Measurements from ENCODE around the gene LYAR.
A peak's percentile ranks its signal among the peaks of the same experiment; 100 is the strongest.
"Not testable (repeated sequence)": the region's sequence is repeated elsewhere in the genome, so short reads cannot be mapped to it uniquely, and the experiment has no call there.

LYAR gene

DNA sequence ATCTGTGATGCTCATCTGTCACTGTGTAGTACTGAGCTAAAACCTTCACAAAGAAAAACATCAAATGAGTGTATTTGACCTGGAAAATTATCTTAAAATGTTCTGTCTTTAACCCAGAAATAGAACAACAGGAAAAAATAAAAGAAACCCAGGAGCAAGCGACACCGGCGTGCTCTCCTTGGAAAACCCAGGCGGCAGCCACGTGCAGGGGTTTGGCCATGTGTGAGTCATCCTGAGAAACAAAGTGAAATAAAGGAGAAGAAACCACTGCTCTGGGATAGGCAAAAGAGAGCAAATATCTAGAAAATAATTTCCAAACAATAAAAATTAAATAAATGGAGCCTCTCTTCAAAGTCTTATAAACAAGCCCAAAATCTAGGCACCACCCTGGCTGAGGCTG, 22.0 kb downstream of the LYAR start:
- peak in 1 of 58 donors; percentile 6 for DNase-seq

DNA sequence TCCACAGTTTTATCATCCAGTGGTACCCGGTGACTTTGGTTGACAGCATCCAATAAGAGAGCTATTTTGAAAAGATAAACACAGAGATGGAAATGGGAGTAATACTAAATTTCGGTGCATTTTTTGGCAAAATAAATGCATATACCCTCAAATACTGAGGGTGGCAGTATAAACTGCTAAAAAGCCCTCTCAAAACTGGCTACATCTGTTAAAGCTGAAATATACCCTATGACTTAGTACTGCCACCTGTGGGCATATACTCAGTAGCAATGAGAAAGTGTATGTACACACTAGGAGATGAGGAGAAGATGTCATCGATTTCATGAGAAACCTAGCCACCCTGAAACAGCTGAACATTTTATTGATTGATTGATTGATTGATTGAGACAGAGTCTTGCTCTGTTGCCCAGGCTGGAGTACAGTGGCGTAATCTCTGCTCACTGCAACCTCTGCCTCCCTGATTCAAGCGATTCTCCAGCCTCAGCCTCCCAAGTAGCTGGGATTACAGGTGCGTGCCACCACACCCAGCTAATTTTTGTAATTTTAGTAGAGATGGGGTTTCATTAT, 29.7 kb downstream of the LYAR start:
- DNase-seq, result no peak

DNA sequence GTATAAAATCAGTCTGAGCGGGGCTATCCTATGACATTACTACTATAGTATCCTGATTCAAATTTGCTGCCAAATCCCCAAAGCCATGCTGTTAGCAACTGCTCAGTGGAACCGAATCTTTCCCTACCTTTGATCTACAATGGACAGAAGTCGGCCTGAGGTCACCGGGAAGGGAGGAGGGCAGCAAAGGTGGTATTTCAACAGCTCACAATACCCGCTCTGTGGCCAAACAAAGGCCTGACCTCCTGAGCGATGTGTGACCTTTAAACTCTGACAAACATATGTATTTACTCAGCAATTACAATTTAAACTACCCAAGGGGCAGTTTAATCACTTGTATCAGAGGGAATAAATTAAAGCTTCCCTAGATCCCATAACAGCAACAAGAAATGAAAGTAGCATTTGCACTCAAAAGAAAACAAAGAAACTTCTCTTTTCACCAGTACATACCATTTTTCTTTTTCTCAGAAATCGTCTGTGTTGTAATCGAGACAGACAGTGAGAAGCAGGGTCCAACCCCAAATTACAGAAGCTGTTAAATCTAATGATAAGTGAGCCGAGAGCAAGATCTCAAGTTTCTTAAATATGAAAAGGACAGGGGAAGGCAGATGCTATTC, 30.4 kb downstream of the LYAR start:
- DNase-seq, result no peak

DNA sequence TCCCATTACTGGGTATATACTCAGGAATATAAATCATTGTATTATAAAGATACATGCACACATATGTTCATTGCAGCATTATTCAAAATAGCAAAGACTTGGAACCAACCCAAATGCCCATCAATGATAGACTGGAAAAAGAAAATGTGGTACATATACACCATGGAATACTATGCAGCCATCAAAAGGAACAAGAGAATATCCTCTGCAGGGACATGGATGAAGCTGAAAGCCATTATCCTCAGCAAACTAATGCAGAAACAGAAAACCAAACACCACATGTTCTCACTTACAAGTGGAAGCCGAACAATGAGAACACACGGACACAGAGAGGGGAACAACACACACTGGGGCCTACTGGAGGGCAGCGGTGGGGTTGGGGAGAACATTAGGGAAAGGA, 32.2 kb downstream of the LYAR start:
- not testable (repeated sequence) for DNase-seq

DNA sequence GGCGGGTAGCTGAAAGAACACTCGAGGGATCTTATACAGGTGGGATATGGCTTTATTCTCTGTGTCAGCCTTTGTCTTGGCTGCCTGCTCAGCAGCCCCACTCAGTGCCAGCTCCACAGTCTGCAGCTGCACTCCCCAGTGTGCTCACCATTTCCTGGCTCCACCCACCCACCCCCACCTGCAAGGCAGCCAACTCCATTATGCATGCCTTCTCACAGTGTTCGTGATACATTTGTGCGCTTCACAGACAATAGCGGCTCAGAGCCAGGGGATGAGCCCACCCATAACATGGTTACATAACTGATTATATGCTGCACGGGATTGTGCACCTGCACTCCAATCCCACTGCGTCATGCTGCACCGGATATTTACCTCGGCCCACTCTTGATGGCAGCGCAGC, 33.2 kb downstream of the LYAR start:
- DNase-seq, result peak in 4 of 58 donors; percentile 5 to 29 (median 16)

DNA sequence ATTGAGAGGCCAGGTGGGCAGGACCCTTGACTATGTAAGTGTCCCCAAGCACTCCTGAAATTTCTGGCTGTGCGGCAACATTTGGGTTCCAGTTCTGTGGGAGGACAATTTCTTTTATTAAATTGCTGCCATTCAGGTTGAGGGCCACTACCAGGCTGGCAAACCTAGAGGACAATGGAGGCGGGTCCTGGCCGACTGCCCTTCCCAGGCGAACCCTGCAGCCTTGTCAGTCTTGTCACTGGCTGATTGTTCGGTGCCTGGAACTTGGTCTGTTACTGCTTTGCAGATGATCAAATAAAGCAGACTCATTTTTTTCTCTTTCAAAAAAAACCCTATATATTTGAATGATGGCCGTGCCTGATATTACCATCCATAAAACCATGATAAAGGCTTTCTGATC, 35.3 kb downstream of the LYAR start:
- DNase-seq, result peak in 49 of 58 donors; percentile 8 to 89 (median 58)

DNA sequence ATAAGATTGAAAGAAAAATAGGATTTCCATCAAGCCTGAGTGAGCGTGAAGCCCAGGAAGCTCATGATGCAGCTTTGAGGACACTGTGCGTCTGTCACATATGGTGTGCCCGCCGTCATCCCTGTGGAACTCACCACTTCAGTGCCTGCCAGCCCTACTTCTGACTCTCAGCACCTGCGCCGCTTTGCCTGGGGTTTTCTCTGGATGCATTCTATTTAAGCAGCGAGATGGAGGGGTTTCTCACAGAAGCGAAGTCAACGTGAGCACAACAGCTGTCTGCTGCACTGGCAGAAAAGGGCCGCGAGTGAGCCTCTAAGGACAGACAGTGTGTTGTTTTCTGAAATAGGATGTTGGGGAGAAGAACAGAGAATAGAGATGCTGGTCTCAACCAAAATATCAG, 35.8 kb downstream of the LYAR start:
- peak in 14 of 58 donors; percentile 5 to 55 (median 18) for DNase-seq

DNA sequence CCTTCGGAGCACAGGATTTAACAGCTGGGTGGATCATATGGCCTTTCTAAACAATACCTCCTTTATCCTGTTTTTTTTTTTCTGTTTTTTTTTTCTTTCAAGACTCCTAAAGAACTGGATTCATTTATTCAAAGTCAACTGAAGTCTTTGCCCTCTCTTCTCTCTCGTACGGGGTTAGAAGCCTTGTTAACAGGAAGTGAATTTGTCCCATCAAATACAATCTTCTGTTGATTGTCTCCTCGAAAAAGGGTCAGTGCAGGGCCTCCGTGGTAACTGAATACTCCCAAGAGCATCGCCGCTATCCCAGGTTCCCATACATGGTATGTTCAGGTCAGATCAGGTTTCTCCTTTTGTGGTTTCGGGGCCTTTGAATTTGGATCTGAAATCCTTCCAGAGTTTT, 40.1 kb downstream of the LYAR start:
- no peak for DNase-seq

DNA sequence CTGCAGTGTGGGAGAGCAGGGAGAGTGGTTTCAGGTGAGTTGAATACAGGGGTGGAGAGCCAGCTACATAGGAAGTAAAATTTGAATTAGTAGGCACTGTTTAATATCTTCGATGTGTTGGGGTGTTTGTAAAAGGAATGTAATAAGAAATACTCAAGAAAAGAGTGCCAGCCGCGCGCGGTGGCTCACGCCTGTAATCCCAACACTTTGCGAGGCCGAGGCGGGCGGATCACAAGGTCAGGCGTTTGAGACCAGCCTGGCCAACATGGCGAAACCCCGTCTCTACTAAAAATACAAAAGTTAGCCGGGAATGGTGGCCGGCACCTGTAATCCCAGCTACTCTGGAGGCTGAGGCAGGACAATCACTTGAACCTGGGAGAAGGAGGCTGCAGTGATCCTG, 40.6 kb downstream of the LYAR start:
- DNase-seq, result not testable (repeated sequence)

DNA sequence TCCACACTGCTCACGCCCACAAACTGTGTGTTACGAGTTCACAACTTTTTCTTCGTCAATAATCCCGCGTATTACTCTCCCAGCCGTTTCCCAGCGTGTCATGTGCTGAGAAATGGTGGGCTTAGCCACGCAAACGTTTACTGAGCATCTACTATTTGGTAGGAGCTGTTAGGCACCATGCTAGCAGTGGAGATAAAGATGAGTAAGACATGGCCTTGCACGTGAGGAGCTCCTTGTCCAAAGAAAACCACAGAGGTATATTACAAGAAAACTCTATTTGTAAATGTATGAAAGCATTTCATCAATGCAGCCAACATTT, 41.1 kb downstream of the LYAR start:
- peak in 1 of 58 donors; percentile 47 for DNase-seq

DNA sequence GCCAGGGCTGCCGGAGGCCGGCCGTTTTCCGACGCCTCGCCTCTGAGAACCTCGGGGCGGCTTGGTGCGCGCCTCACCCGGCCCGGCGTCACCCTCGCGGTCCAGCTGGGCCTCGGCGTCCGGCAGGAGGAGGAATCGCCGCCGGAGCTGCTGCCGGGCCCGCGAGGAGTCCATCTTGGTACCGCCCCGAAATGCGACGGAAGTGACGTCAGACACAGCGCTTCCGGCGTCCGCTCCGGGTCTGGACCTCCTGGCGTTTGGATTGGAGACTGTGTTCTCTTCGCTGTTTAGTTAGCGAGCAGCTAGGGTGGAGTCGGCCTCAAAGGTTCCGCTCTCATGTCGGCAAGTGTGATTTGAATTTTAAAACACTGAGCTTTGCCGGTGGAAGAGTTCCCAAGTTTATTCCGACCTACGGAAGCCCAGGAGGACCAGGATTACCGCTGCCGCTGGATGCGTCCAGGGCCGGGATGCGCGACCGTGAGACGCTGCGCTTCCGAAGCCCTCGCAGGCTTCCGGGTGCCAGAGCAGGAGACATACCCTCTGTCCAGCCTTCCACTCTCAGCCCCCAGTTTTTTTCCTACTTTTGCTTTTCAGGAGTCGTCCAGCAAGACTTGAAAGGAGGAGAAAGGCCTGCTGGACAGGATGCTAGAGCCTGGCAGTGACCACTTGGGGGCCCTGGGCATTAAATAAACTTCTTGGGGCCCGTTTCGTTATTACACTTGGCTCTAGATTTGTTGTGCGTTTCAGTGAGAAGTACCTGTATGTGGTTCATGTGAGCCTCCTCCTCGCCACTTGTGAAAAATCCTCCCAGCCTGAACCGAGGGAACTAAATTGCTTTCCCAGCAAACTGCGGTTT, 41.7 kb downstream of the LYAR start, which contains the start of gene TMEM128:
TMEM128 (minus strand) TSS at position 195 of the 856 bp plus-strand sequence; CDS start at position 174, 21 bp downstream.
- peak; percentile 70 to 96 (median 92) for DNase-seq

DNA sequence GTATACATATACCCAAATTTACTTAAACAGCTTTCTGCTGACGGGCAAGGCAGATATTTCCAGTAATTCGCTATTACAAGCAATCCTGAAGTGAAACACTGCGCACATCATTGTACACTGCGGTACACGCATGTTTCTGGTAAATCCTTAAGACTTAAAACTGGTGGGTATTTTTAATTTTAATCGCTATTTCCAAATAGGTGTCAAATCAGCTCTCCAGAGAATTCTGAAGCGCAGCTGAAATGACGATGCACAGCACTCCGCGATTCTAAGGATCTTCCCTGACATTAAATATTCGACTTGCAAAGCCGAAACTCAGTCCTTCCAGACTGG, 42.3 kb downstream of the LYAR start:
- peak in 1 of 58 donors; percentile 64 for DNase-seq

DNA sequence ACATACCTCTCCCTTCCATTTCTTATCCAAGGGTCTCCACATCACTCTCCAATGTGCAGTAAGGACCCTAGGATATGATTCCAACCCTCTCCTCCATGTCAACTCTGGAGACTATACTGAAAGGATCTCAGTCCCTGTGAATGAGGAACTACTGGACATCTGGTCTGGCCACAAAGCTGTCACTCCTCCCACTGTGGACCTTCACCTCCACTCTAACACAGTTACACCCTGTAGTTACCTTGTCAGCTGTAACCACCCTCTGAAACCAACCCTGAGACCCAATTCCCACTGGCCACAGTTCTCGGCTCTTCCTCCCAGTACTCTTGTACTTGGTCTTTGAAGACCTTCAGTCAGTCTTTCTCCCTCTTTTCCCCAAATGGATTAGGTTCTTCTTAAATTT, 44.8 kb downstream of the LYAR start:
- no peak for DNase-seq

DNA sequence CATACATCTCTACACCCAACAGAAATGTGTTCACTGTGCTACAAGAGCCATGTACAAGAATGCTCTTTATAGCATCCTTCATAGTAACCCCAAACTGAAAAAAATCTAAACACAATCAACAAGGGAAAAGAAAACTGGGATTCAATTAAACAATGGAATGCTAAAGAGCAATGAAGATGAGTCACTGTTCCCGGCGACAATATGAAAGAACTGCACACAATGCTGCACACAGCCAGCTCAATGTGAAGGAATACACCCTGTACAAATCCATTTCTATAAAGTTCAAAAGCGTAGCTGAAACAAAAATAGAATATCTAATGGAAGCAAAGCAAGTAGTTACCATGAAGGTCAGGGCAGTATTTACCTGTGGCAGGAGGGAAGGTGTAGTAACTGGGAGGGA, 50.4 kb downstream of the LYAR start:
- not testable (repeated sequence) for DNase-seq

DNA sequence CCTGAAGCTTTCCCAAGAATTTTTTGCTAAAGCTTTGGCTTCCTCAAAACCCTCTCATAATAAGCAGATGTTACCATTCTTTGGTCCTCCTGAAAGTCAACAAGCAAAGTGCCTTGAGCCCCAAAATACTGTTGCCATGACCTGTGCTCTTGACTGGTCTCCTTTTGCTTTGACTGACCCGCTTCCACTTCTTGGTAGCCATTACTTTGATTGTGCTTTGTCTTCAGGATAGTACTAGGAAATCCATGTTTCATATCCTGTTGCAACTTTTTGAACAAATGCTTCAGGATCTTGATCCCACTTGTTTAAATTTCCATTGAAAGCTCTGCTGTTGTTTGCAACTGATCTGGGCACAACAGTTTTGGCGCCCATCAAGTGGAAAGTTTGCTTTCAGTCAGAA, 56.3 kb downstream of the LYAR start:
- DNase-seq, result no peak

DNA sequence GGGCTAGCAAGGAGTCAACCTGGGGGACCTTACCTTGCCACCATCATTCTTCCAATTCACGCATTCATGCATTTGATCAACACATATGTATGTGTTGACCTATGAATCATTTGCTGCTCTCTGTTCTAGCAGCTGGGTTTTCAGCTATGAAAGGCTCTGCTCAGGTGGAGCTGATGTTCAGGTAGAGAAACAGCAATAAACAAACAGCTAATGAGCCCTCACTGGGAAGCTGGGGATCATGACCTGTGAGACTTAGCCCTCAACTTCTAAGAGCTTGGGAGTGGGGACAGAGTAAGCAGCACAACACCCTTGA, 61.6 kb downstream of the LYAR start:
- no peak for DNase-seq

DNA sequence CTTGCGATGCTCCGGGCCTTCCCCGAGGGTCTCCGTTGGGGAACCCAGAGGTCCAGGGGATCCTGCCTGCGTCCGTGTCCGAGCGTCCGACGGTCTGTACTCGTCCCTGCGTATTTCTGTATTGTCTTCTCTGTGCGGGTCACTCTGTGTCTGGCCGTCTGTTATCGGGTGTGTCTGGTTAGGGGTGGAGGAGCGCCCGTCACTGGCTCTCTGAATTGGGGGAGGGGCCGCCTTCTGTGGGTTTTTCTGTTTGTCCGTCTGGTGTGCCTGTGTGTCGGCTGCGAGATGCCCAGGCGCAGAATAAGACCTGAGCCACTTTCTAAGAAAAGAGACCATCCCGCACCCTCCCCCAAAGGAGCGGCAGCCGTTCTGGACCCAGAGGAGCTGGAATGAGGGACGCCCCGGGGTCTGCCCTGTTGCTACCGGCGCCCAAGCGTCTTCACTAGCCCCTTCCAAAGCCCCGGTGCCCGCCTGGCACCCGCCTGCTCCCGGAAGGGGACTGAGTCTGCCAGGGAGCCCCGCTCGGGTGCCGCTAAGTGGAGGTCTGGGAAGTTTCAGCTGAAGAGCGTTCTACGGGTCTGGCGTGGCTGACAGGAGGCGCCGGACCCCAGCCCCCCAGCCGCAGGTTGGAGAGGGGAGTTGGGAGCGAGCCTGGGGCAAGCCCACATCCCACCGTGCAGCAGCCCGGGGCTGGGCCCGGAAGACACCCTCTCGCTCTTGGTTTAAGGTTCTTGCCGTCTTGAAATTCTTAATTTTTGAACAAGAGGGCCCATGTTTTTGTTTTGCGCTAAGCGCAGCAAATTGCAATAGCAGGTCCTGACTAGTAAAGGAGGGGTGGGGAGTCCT, 62.2 kb downstream of the LYAR start:
- no peak for DNase-seq

DNA sequence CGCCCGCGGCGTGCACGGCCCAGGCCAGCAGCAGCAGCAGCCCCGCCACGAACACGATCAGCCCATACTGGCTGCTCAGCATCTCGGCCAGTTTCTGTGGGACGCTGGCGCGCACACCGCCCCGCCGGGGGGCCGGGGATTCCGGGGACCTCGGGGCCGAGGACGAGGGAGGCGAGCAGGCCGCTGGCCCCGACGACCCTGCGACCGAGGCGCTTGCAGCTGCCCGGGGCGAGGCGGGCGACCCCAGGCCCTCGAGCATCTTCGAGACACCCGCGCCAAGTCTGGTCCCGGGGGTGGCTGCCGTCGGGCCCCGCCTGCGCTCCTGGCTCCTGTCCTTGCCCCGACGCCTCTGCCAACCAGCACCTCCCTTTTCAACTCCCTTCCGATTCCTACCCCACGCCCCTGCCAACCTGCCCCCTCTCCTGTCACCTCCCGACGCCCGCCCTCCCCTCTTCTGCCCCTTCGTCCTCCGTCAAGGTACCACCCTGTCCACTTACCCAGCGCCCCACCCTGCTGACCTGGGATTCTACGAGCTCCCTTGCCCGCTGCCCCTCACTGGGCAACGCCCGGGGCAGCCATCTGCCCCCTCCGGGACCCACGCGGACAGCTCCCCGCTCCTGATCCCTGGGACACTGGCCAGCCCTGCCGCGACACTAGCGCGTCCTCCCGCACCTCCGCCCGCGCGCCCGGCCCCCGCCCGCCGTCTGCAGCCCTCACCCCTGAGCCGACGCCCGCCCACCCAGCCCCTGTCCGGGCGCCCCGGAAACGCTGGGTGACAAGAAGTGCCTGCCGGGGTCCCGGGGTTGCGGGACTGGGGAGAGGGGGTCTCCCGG, 63.1 kb downstream of the LYAR start, which contains the start of gene OTOP1:
OTOP1 (minus strand) TSS at position 324 of the 833 bp plus-strand sequence; CDS start at position 259, 65 bp downstream.
- no peak for DNase-seq

DNA sequence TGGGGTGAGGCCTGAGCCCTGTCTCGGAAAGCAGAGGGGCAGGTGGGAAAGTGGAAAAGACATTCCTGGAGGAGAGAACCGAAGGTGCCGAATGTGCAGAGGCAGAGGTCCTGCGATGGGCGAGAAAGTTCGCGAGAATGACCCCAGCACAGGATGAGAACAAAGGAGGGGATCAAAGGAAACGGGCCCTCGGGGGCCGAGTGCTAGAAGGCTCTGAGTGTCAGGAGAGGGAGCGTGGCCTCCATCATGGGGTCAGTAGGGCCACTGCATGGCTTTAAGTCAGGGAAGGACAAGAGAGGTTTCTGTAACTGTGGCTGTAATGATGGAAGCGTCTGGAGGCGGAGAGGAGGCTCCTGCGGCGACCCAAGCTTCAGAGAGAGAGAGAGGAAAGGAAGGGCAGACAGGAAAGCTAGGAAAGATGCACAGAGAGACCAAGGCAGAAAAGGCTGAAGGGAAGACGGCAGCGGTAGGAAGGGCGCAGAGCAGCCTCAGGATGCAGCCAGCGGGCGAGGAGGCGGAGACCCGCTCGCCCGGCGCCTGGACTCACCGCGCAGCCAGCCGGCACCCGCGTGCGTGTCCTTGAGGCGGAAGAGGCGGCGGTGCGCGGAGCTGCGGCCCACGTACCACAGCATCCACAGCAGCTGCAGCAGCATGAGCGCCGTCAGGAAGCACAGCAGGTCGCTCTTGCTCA, 63.9 kb downstream of the LYAR start:
- DNase-seq, result no peak

Data from anterior cingulate cortex (tissue), 58 donors.